OCI-LY7 (cell line): Measurements from ENCODE around the gene SPATA16.

Source experiments
- EZH2phosphoT487 ChIP-seq: fragments of 200-600 bp; sonication (generic); IDR thresholded peaks from 2 replicates; pipeline ENCODE4 v1.6.1; 2018; ENCODE audit warnings: low read depth, borderline replicate concordance, mild to moderate bottlenecking, mixed run types, antibody characterized with exemption, low read length, moderate library complexity, mixed read lengths
- TF ChIP-seq, protein P1 (sequence below): fragments of 200-600 bp; sonication (generic); conservative IDR thresholded peaks from 2 replicates; pipeline ENCODE4 v1.5.1; 2014; ENCODE audit warnings: mild to moderate bottlenecking, antibody characterized with exemption, low read length, moderate library complexity, mixed read lengths

DNA sequence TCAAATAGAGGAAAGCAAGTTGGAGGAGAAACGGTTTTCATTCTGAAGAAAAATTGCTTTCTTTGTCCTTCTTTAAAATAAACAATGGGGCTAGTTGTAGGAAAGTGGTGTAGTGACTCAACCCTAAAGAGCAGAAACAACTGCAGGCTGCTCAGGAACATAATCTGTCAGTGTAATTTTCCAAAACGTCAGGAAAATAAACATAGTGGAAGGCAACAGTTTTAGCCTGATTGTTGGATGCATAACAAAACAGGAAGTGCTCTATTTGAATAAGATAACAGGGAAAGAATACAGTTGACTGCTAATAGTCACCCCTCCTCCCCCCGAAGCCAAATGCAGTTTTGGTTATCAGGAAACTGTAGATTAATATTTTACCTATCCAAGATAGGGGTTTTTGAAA lies 222.9 kb downstream of the SPATA16 start:
- TF ChIP-seq, protein P1, sequence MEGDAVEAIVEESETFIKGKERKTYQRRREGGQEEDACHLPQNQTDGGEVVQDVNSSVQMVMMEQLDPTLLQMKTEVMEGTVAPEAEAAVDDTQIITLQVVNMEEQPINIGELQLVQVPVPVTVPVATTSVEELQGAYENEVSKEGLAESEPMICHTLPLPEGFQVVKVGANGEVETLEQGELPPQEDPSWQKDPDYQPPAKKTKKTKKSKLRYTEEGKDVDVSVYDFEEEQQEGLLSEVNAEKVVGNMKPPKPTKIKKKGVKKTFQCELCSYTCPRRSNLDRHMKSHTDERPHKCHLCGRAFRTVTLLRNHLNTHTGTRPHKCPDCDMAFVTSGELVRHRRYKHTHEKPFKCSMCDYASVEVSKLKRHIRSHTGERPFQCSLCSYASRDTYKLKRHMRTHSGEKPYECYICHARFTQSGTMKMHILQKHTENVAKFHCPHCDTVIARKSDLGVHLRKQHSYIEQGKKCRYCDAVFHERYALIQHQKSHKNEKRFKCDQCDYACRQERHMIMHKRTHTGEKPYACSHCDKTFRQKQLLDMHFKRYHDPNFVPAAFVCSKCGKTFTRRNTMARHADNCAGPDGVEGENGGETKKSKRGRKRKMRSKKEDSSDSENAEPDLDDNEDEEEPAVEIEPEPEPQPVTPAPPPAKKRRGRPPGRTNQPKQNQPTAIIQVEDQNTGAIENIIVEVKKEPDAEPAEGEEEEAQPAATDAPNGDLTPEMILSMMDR = no peak
- TF ChIP-seq EZH2phosphoT487 = no peak
